K562 (cell line): ENCODE measurements around the gene AQP6. TPM values are rescaled to one million over a fixed set of nuclear protein-coding genes. Genes with fewer than 3 reads are reported as not detected.

Source experiments
- ARID4B ChIP-seq: sonication (generic); formaldehyde crosslinking; IDR thresholded peaks from 2 replicates; pipeline ENCODE4 v1.8.0; 2022; ENCODE audit warnings: mild to moderate bottlenecking, missing genetic modification reagents
- CREBBP ChIP-seq: IDR thresholded peaks from one replicate; pipeline ENCODE4 v1.6.1; 2012; ENCODE audit warnings: low read depth, mild to moderate bottlenecking, control low read depth, inconsistent platforms, low read length
- CTCF ChIP-seq, 3 experiments: IDR thresholded peaks in 2 of 3; conservative IDR thresholded peaks in 1 of 3; 2 replicates each; pipeline ENCODE4 v1.5.1; 2011 to 2012; ENCODE audit warnings: low read length in 3 of 3, mild to moderate bottlenecking in 3 of 3, control low read depth in 2 of 3, improper control_type of control experiment in 1 of 3, inconsistent platforms in 1 of 3, low read depth in 1 of 3, mixed read lengths in 1 of 3, moderate library complexity in 1 of 3; ENCODE audit not compliant: insufficient read depth in 2 of 3
- ETV5 ChIP-seq: sonication (generic); formaldehyde crosslinking; IDR thresholded peaks from 2 replicates; pipeline ENCODE4 v1.4.0; 2020; ENCODE audit warnings: low read depth, mild to moderate bottlenecking, missing genetic modification reagents
- HINFP ChIP-seq: fragments of 450-650 bp; conservative IDR thresholded peaks from 2 replicates; pipeline ENCODE4 v1.6.1; 2016; ENCODE audit warnings: missing genetic modification characterization, low read depth, mild to moderate bottlenecking, control low read depth, missing compliant biosample characterization
- JUND ChIP-seq, 2 experiments: IDR thresholded peaks; 2 replicates in 1 of 2; 3 replicates in 1 of 2; pipeline ENCODE4 v1.6.1; 2011; ENCODE audit warnings: borderline replicate concordance in 2 of 2, low read depth in 2 of 2, low read length in 2 of 2, improper control_type of control experiment in 1 of 2, missing biosample characterization in 1 of 2, missing genetic modification characterization in 1 of 2, missing genetic modification reagents in 1 of 2
- NCOA6 ChIP-seq: fragments of 450-650 bp; IDR thresholded peaks from 2 replicates; pipeline ENCODE4 v1.6.1; 2017; ENCODE audit warnings: mild to moderate bottlenecking
- PTBP1 ChIP-seq: fragments of 200-400 bp; formaldehyde crosslinking; IDR thresholded peaks from 2 replicates; pipeline ENCODE4 v1.6.1; 2017; ENCODE audit warnings: low read depth, low read length
- SRSF9 ChIP-seq: fragments of 200-400 bp; formaldehyde crosslinking; IDR thresholded peaks from 2 replicates; pipeline ENCODE4 v1.6.1; 2017; ENCODE audit warnings: low read depth, low read length, borderline replicate concordance
- U2AF1 ChIP-seq: fragments of 200-400 bp; formaldehyde crosslinking; optimal IDR thresholded peaks from 2 replicates; pipeline ENCODE3; 2017; ENCODE audit warnings: mild to moderate bottlenecking, low read depth, low read length, moderate library complexity
- ZBTB43 ChIP-seq: sonication (generic); formaldehyde crosslinking; IDR thresholded peaks from 2 replicates; pipeline ENCODE4 v1.8.0; 2023; ENCODE audit warnings: mild to moderate bottlenecking, missing genetic modification reagents
- ZNF239 ChIP-seq: fragments of 250-450 bp; sonication (Bioruptor Pico); IDR thresholded peaks from 2 replicates; pipeline ENCODE4 v1.4.0; 2020; ENCODE audit warnings: mild to moderate bottlenecking
- ZNF253 ChIP-seq: fragments of 250-450 bp; sonication (Bioruptor Pico); conservative IDR thresholded peaks from 2 replicates; pipeline ENCODE4 v1.6.1; 2021; ENCODE audit warnings: mild to moderate bottlenecking
- ZNF764 ChIP-seq: fragments of 250-450 bp; sonication (Bioruptor Pico); IDR thresholded peaks from 2 replicates; pipeline ENCODE4 v1.4.0; 2020; ENCODE audit warnings: low read depth, mild to moderate bottlenecking, moderate library complexity
- ZNF766 ChIP-seq: fragments of 200-800 bp; sonication (Bioruptor generic); conservative IDR thresholded peaks from 2 replicates; pipeline ENCODE4 v1.6.1; 2016; ENCODE audit warnings: missing genetic modification characterization, missing compliant biosample characterization
- polyA plus RNA-seq, 8 experiments: library from polyadenylated mRNA; depleted of rRNA in 4 of 8; stranded (reverse) in 5 of 8; unstranded in 3 of 8; fragments of >200 nt; fragmentation: Nextera tagmentation in 2 of 8; fragmentation: Illumina TruSeq in 1 of 8; extraction: Ambion mirVana in 2 of 8; extraction: Trizol in 1 of 8; gene quantifications; 2 replicates each; pipeline versions ENCODE4 v1.2.1 to v1.2.3, GENCODE V29; 2011 to 2014; ENCODE audit warnings: inconsistent platforms in 1 of 8, missing spikeins in 1 of 8
- total RNA-seq, 7 experiments: library from RNA; depleted of rRNA in 6 of 7; stranded (reverse); fragments of >200 nt in 6 of 7; fragmentation: Illumina TruSeq in 2 of 7; extraction: Trizol in 2 of 7; gene quantifications; 2 replicates each; pipeline versions ENCODE4 v1.2.1 to v1.2.3, GENCODE V29; 2011 to 2021; ENCODE audit warnings: low replicate concordance in 1 of 7

AQP6 gene
- total and polyA plus RNA-seq, 9 of the 15 experiments (the other 6 are each of a cell fraction or from before 2014, with no cell fraction given) = 0.05 to 0.12 TPM; not detected in 7

- TF ChIP-seq ARID4B (CRISPR knock-in tag) (peak; percentile 96), ZNF239 (CRISPR knock-in tag) (peak; percentile 40; the same call in 1 of the 2 replicates), CTCF (IDR thresholded peaks at IDR 0.05 in 2 of 3, conservative IDR thresholded peaks at IDR 0.05 in 1 of 3; ENCODE audit: insufficient read depth in 2 of 3, low read depth in 1 of 3, low read length in 3 of 3) (no peak), ZBTB43 (no peak), CREBBP (no peak), PTBP1 (no peak), U2AF1 (no peak), ZNF766 (CRISPR knock-in tag) (no peak), ZNF253 (no peak), SRSF9 (no peak), NCOA6 (no peak; the same call in 1 of the 2 replicates), ETV5 (CRISPR knock-in tag) (no peak), ZNF764 (CRISPR knock-in tag) (no peak), JUND (IDR thresholded peaks at IDR 0.05; ENCODE audit: borderline replicate concordance, low read depth, low read length) (peak; percentile 76), JUND (tag; IDR thresholded peaks at IDR 0.05; ENCODE audit: borderline replicate concordance, low read depth, low read length) (peak; percentile 74; the same call in 2 of the 3 replicates), HINFP (no peak)
Measured at GRCh38 chr12:50025187-50026059, 52.7 kb downstream of the AQP6 start, which contains the start of gene RACGAP1 (continued).
